ENCODE data around the gene LGR5.

Gene LGR5

DNA sequence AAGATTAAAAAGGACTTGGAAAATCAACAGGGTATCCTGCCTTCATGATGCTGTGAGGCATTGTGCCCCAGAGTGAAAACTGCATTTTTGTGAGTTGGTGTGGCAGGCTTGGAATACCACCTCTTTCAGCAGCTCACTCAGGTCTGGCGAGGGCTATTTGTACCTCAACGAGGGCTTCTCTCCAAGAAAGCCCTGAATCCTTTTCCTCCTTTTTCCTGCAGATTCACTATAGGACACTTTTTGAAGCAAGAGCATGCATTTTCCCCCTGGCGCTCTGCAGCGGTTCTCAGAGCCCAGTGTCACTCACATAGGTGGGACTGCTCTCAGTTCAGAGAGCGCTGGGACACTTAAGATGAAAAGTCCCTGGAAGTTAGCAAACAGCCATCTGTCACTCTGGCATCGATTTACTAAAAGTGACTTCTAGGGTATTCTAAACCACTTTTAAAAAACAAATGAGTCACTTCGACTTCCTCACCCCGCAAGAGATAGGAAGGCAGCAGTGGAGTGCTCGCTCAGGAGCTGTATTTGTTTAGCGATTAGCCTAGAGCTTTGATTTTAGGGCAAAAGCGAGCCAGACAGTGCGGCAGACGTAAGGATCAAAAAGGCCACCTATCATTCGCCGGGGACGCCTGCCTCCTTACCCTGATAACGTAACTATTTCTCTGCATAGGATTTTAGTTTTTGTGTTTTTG, 782 bp upstream of the LGR5 start:
- peaks cover 65% of the 10 kb centered on the region for H3K27me3 ChIP-seq (ENCODE audit: control insufficient read depth, insufficient read depth, low read length, poor library complexity, severe bottlenecking)

DNA sequence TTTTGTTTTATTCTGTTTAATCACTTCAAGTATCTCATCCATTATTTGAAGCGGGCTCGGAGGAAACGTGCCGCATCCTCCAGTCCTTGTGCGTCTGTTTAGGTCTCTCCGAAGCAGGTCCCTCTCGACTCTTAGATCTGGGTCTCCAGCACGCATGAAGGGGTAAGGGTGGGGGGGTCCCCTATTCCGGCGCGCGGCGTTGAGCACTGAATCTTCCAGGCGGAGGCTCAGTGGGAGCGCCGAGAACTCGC, 311 bp upstream of the LGR5 start:
- no peak overlapping the region for H3K27ac ChIP-seq (ENCODE audit: insufficient read depth, low read depth, low read length, poor library complexity, severe bottlenecking)
- no peaks in the 10 kb centered on the region for H3K9me3 ChIP-seq (ENCODE audit: control insufficient read depth, low read length)
- H3K4me1 ChIP-seq (ENCODE audit: control insufficient read depth, insufficient read depth, low read length): no peaks in the 10 kb centered on the region
- H3K36me3 ChIP-seq (ENCODE audit: control insufficient read depth, insufficient read depth, low read length): no peaks in the 10 kb centered on the region
- 0 to 2% methylated on average over 17 of the region's 17 CpGs for WGBS, 2 experiments
- H3K4me3 ChIP-seq (ENCODE audit: insufficient read depth, low read depth, low read length): peak overlapping the region; percentile 37
- H3K27me3 ChIP-seq (ENCODE audit: control insufficient read depth, insufficient read depth, low read length, poor library complexity, severe bottlenecking): peaks cover 67% of the 10 kb centered on the region

More for the DNA sequence above, 782 bp upstream of the LGR5 start:
- Histone ChIP-seq H3K4me3 (ENCODE audit: insufficient read depth, low read depth, low read length) (peak overlapping the region; percentile 37), H3K9me3 (ENCODE audit: control insufficient read depth, low read length) (no peaks in the 10 kb centered on the region), H3K27ac (ENCODE audit: insufficient read depth, low read depth, low read length, poor library complexity, severe bottlenecking) (no peak overlapping the region), H3K36me3 (ENCODE audit: control insufficient read depth, insufficient read depth, low read length) (no peaks in the 10 kb centered on the region), H3K4me1 (ENCODE audit: control insufficient read depth, insufficient read depth, low read length) (no peaks in the 10 kb centered on the region)
- 3 to 4% methylated on average over 17 of the region's 17 CpGs for WGBS, 2 experiments

DNA sequence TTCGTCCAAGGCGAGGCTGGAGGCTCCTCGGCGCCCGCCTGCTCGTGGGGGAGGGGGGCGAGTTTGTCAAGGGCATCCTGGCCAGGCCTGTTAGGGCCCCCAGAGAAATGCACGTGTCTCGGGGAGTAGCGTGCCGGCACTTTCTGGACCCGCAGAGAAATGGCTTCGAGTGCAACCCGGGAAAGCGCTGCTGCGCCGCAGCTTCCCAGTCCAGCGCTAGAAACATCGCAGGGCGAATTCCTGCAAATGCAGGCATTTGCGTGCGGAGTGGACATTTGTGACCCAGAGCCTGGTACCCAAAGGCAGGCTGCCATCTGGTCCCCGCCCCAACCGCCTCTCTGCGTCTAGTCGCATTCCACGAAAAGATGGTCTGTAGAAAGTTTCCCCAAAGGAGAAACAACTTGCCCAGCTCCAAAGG, 756 bp downstream of the LGR5 start:
- Histone ChIP-seq H3K4me1 (ENCODE audit: control insufficient read depth, insufficient read depth, low read length) (no peaks in the 10 kb centered on the region), H3K27me3 (ENCODE audit: control insufficient read depth, insufficient read depth, low read length, poor library complexity, severe bottlenecking) (peaks cover 67% of the 10 kb centered on the region), H3K9me3 (ENCODE audit: control insufficient read depth, low read length) (no peaks in the 10 kb centered on the region), H3K4me3 (ENCODE audit: insufficient read depth, low read depth, low read length) (peak overlapping the region; percentile 37), H3K36me3 (ENCODE audit: control insufficient read depth, insufficient read depth, low read length) (no peaks in the 10 kb centered on the region), H3K27ac (ENCODE audit: insufficient read depth, low read depth, low read length, poor library complexity, severe bottlenecking) (no peak overlapping the region)
- WGBS, 2 experiments: 1 to 2% methylated on average over 27 of the region's 27 CpGs

DNA sequence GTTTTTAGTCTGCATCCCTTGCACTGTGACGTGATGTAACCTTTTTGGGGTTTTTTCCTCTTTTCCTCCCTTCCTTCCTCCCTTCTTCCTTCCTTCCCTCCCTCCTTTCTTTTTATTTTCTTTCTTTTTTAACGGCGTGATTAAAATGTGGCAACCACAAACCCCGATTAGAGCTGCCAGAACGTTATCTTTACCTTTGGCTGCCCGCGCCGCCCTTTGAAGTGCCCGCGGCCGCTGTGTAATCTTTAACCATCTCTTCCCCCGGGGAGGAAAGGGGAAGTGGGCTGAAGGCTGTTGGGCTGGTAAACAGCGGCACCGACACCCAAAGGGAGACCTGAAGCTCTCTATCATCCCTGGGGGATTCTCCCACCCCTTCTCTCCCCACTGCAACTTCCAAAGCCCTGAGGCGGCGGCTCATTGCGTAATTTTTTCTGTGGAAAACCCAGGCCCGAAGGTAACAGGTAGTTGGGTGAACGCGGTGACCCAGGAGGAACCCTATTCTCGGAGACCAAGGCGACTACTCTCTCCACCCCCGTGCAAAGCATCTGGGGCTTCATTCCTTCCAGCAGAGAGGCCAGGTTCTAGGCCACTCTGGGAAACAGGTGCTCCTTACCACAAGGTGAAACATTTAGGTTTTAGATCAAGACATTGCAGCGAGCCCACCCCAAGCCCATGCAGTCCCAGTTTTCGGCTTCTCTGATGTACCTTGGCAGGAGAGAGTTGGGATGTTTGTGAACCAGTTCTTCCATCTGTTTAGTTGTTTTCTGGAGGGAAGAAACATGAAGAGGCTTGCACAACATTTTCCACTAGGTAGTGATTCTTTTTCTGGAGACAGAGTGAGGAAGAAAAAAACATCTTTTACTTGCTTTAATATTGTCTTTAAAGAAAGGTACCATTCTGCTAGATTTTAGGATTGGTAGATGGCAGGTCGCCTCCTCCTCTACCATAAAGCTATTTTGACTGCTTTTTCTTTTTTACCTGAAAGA, 1.5 kb downstream of the LGR5 start:
- H3K9me3 ChIP-seq (ENCODE audit: control insufficient read depth, low read length): no peaks in the 10 kb centered on the region
- WGBS, 2 experiments: 11 to 14% methylated on average over 25 to 26 of the region's 26 CpGs
- H3K4me3 ChIP-seq (ENCODE audit: insufficient read depth, low read depth, low read length): no peak overlapping the region
- no peaks in the 10 kb centered on the region for H3K4me1 ChIP-seq (ENCODE audit: control insufficient read depth, insufficient read depth, low read length)
- H3K36me3 ChIP-seq (ENCODE audit: control insufficient read depth, insufficient read depth, low read length): no peaks in the 10 kb centered on the region
- H3K27ac ChIP-seq (ENCODE audit: insufficient read depth, low read depth, low read length, poor library complexity, severe bottlenecking): no peak overlapping the region
- peaks cover 67% of the 10 kb centered on the region for H3K27me3 ChIP-seq (ENCODE audit: control insufficient read depth, insufficient read depth, low read length, poor library complexity, severe bottlenecking)

DNA sequence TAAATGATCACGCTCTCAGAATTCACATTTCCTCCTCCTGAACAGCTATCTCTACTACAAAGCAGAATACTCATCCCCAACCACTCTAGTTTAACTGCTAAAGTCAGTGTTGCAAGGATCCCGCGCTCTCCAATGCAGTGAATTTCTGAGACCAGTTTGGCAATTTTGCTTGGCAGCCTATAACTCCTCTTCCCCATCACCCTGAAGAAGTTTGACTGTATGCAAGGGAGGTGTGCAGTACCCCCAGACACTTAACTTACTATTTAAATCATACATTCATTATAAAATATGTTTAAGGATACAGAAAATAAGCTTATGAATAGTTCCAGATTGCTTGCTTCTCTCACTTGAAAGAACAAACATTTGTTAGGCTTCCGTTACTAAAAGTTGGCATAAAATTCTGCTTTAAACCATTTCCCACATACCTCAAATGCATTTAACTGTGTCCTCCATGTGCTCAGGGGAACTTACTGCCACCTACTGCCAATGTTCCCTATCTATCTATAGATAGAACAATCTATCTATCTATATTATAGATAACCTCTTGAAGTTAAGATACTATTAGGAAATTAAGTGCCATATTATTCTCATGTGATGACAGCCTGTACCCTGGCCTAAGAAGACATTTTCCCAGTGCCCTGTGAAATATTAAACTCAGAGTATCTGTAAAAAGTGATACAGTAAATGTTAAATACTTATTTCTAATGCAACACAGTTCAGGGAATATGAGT, 2.4 kb downstream of the LGR5 start:
- peaks cover 67% of the 10 kb centered on the region for H3K27me3 ChIP-seq (ENCODE audit: control insufficient read depth, insufficient read depth, low read length, poor library complexity, severe bottlenecking)
- no peak overlapping the region for H3K4me3 ChIP-seq (ENCODE audit: insufficient read depth, low read depth, low read length)
- WGBS, 2 experiments: 90 to 93% methylated on average over 4 of the region's 4 CpGs

DNA sequence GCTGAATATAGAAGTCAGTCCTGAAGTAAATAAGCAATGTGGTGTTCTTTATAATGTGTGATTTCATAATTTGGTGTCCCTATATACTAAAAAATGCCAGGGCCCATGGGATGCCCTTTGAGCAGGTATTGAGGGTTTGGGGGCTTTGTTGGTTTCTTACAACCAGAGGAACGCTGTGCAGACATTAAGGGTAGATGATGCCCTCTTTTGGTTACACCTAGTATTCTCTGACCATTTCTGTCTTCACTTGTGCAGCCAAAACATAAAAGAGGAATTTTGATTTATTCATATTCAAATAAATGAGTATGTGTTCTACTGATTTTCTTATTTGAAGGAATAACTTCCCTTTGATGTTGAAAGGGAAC, 3.0 kb downstream of the LGR5 start:
- no peak overlapping the region for H3K4me3 ChIP-seq (ENCODE audit: insufficient read depth, low read depth, low read length)
- H3K4me1 ChIP-seq (ENCODE audit: control insufficient read depth, insufficient read depth, low read length): no peaks in the 10 kb centered on the region
- H3K36me3 ChIP-seq (ENCODE audit: control insufficient read depth, insufficient read depth, low read length): no peaks in the 10 kb centered on the region
- H3K9me3 ChIP-seq (ENCODE audit: control insufficient read depth, low read length): no peaks in the 10 kb centered on the region
- H3K27me3 ChIP-seq (ENCODE audit: control insufficient read depth, insufficient read depth, low read length, poor library complexity, severe bottlenecking): peaks cover 65% of the 10 kb centered on the region
- 60 to 83% methylated on average over 1 of the region's 1 CpG for WGBS, 2 experiments
- H3K27ac ChIP-seq (ENCODE audit: insufficient read depth, low read depth, low read length, poor library complexity, severe bottlenecking): no peak overlapping the region

More for the DNA sequence above, 2.4 kb downstream of the LGR5 start:
- no peaks in the 10 kb centered on the region for H3K4me1 ChIP-seq (ENCODE audit: control insufficient read depth, insufficient read depth, low read length)
- no peaks in the 10 kb centered on the region for H3K36me3 ChIP-seq (ENCODE audit: control insufficient read depth, insufficient read depth, low read length)
- H3K9me3 ChIP-seq (ENCODE audit: control insufficient read depth, low read length): no peaks in the 10 kb centered on the region
- no peak overlapping the region for H3K27ac ChIP-seq (ENCODE audit: insufficient read depth, low read depth, low read length, poor library complexity, severe bottlenecking)

DNA sequence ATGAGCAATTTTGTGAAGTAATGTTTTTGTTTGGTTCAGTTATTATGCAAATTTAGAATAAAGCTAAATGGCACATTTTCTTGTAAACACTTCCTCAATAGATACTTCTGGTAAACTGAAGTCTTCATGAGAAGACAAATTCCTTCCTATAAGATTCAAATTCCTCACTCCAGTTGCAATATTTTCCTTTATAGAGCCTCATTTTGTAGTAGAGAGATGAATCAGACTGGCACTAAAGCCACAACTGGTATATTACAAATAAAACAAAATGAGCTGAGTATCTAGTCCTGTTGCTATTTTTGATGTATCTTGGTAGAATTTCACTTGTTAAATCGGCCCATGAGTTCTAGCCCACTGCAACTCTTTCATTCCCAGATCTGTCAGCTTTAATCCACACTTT, 5.5 kb downstream of the LGR5 start:
- Histone ChIP-seq H3K36me3 (ENCODE audit: control insufficient read depth, insufficient read depth, low read length) (no peaks in the 10 kb centered on the region), H3K27ac (ENCODE audit: insufficient read depth, low read depth, low read length, poor library complexity, severe bottlenecking) (no peak overlapping the region), H3K9me3 (ENCODE audit: control insufficient read depth, low read length) (no peaks in the 10 kb centered on the region), H3K4me1 (ENCODE audit: control insufficient read depth, insufficient read depth, low read length) (no peaks in the 10 kb centered on the region), H3K4me3 (ENCODE audit: insufficient read depth, low read depth, low read length) (no peak overlapping the region), H3K27me3 (ENCODE audit: control insufficient read depth, insufficient read depth, low read length, poor library complexity, severe bottlenecking) (peaks cover 40% of the 10 kb centered on the region)
- WGBS, 2 experiments: 82 to 100% methylated on average over 1 of the region's 1 CpG

DNA sequence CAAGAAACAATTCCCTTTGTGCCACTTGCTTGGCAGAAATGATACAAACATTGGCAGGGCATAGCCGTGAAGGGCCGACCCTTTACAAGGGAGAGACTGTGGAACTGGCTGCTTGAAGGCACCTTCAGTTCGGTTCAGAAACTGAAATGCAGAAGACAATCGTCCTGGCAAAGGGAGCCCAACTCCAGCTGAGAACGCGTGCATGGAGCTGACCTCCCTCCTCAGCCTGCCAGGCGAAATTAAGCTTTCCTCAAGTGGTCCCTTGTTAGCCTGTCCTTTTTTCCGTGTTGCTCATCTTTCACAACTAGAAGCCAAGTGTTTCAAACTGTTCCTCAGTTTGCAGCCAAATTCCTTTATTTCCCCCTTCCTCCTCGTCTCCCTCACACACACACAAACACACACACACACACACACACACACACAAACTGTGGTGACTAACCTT, 8.1 kb downstream of the LGR5 start:
- Histone ChIP-seq H3K9me3 (ENCODE audit: control insufficient read depth, low read length) (no peaks in the 10 kb centered on the region), H3K36me3 (ENCODE audit: control insufficient read depth, insufficient read depth, low read length) (no peaks in the 10 kb centered on the region), H3K27ac (ENCODE audit: insufficient read depth, low read depth, low read length, poor library complexity, severe bottlenecking) (no peak overlapping the region), H3K4me1 (ENCODE audit: control insufficient read depth, insufficient read depth, low read length) (no peaks in the 10 kb centered on the region), H3K27me3 (ENCODE audit: control insufficient read depth, insufficient read depth, low read length, poor library complexity, severe bottlenecking) (peaks cover 13% of the 10 kb centered on the region), H3K4me3 (ENCODE audit: insufficient read depth, low read depth, low read length) (no peak overlapping the region)
- 75% methylated on average over 9 of the region's 9 CpGs for WGBS, 2 experiments

DNA sequence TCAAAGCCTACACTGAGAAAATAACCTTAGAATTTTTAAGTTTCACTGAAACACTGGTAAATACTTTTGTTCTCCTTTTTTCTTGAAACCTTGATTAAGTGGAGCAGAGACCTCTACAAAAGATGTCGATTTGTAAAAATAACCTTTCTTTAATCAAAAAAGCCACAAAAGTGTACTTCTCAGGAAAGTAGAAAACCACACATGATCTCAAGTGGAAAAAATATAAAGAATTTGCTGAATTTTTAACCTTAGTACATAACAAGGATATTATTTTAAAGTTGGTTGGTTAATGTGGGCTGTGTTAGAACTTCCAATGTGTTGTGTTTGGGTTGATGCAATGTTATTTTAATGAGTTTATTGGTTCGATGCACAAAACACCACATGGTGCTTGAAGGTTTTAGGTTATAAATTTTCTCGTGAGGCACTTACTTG, 8.6 kb downstream of the LGR5 start:
- WGBS, 2 experiments: 98% methylated on average over 3 of the region's 3 CpGs
- Histone ChIP-seq H3K4me1 (ENCODE audit: control insufficient read depth, insufficient read depth, low read length) (no peaks in the 10 kb centered on the region), H3K27me3 (ENCODE audit: control insufficient read depth, insufficient read depth, low read length, poor library complexity, severe bottlenecking) (peaks cover 9% of the 10 kb centered on the region), H3K36me3 (ENCODE audit: control insufficient read depth, insufficient read depth, low read length) (no peaks in the 10 kb centered on the region), H3K4me3 (ENCODE audit: insufficient read depth, low read depth, low read length) (no peak overlapping the region), H3K9me3 (ENCODE audit: control insufficient read depth, low read length) (no peaks in the 10 kb centered on the region), H3K27ac (ENCODE audit: insufficient read depth, low read depth, low read length, poor library complexity, severe bottlenecking) (no peak overlapping the region)
